CD4-positive, alpha-beta T cell treated with Interleukin-4 for 1 hour (primary cell): Measurements from ENCODE around the gene YEATS2.
"Not testable (repeated sequence)": the region's sequence is repeated elsewhere in the genome, so short reads cannot be mapped to it uniquely, and the experiment has no call there.

Experiments
- DNase-seq, 2 donors: peaks; one replicate each; pipeline ENCODE4 v3.0.0-alpha.2; 2020 to 2022

Gene YEATS2

DNA sequence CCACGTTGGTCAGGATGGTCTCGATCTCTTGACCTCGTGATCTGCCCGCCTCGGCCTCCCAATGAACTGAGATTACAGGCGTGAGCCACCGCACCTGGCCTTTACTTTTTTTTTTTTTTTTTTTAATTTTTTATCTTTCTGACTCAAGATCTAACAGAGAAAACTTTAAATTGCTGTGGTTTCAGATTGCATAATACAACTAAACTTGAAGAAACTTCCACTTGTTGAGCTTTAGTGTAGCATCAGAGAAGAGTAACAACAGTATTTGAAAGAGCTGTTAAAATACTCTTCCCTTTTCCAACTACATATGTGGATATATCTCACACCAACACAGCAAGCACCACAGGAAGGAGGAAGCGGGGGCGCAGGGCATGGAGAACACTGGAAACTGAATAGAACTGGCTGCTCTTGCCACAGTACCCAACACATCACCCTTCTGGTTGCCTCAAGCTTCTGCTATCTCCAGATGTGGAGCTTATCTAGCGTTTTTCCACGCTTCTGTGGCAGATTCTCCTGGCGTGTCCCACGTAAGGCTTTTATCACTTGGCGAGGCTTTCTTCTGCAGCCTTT lies 82.4 kb downstream of the YEATS2 start:
- DNase-seq, result no peak

DNA sequence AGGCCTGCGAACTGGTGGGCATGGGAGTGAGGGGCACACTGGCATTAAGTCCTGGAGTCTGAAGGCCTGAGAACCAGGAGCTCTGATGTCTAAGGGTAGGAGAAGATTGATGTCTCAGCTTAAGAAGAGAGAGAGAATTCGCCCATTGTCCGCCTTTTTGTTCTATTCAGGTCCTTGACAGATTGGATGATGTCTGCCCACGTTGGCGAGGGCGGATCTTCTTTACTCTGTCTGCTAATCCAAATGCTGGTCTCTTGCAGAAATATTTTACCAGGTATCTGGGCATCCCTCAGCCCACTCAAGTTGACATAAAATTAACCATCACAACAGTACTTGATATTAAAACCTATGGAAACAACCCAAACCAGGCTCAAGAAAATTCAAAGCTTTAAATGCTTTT lies 83.6 kb downstream of the YEATS2 start:
- DNase-seq, result no peak

DNA sequence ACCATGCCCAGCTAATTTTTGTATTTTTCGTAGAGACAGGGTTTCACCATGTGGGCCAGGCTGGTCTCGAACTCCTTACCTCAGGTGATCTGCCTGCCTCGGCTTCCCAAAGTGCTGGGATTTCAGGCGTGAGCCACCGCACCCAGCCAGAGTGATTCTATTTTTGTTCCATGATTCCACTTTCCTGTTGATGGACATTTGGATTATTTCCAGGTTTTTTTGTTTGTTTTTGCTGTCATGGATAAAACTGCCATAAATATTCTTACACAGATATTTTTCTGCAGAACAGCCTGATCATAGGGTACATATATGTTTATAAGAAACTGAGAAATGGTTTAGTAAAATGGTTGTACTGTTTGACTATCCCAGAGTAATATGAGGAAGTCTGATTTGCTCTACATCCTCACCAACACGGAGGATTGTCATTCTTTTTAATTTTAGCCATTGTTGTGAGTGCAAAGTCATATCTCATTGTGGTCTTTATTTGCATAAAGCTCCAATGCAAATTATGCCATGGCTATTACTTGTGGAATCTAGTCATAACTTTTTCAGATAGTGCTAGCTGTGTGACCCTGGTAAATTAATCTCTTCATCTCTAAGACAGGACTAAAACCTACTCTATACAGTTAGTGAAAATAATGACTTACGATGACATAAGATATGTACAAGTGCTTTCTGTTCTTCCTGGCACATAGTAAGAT lies 85.1 kb downstream of the YEATS2 start:
- DNase-seq, result no peak

DNA sequence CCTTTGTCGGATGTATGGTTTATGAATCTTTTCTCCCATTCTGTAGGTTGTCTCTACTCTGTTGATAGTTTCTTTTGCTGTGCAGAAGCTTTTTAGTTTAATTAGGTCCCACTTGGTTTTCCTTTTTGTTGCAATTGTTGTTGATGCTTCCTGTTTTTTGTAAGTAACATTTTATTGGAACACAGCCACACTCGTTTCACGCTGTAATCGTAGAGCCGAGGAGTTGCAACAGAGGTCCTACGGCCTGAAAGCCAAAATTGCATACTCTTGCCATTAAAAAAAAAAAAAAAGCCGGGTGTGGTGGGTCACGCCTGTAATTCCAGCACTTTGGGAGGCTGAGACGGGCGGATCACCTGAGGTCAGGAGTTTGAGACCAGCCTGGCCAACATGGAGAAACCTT lies 86.9 kb downstream of the YEATS2 start:
- not testable (repeated sequence) for DNase-seq

DNA sequence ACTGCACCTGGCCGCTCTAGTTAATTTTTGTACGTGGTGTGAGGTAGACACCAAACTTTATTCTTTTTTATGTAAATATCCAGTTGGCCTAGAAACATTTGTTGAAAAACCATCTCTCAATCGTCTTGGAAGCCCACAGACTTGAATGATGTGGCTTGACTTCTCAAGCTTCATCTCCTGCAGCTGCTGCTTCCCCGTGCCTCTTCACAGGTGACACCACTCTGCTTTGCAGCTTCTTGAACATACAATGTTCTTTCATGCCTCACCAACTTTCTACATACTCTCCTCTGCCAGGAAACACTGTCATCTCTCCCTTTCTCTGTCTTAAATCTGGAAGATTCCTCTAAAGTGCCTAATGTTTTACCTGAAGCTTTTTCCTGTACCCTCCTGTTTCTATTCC lies 92.2 kb downstream of the YEATS2 start:
- DNase-seq, result no peak

DNA sequence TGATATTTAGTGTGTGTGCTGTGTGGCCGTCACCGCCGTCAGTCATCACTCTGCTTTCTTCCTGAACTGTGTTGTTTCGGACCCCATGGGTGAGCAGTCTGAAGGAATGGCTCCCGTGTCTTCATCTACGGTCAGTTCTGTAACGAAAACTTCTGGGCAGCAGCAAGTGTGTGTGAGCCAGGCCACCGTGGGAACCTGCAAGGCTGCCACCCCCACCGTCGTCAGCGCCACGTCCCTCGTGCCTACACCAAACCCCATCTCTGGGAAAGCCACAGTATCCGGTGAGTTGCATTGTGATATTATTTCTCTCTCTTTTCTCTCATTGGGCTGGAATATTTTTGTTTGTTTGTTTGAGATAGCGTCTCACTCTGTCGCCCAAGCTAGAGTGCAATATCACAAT lies 93.1 kb downstream of the YEATS2 start:
- no peak for DNase-seq

DNA sequence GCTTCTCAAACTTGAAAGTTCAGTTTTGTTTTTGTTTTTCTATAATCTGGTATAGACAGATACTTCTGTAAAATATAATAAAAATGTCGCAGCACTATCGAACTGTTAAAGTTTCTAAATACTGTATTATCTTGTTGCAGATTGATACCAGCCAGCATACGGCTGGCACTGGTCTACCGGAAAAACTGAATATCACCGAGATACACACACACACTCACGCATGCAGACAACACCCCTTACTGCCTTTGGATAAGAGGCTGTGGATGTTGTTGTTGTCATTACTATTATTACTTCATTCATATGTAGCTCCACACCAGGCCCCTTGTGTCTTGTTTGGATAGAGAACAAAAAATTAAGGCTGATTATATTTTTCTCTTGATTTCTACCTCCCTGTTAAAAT lies 95.4 kb downstream of the YEATS2 start:
- DNase-seq, result no peak

DNA sequence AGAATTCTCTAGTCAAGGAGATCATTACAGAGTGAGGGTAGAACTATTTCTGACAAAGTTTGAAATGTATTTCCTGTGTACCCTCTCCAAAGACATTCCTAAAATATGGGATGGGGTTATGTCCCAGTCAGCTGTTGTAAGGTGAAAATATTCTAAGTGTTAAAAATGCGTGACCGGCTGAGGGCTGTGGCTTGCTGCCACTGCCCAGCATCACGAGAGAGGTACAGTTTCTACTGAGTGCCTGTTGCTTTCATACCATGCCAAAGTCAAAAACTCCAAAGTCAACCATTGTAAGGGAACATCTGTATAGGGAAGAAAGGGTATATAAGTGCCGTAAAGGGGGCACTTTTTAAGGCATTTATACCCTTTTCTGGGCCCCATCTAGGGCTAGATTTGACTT lies 96.9 kb downstream of the YEATS2 start:
- no peak for DNase-seq

DNA sequence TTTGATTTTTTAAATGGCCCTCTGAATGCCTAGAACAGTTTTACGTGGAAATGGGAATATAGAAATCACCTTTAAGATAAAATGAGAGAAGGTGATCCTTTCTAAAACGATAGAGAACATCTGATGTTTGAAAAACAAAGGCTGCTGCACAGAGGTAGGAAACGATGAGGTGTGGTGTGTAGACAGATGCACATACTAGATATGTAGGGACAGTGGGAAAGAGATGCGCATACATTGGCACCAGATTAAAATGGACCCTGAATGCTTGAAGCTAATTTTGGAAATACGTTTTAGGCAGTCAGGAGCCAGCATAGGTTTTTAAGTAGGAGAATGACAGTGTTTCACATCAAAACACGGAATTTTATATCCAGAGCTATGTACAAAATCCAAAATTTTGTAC lies 98.8 kb downstream of the YEATS2 start:
- no peak for DNase-seq

DNA sequence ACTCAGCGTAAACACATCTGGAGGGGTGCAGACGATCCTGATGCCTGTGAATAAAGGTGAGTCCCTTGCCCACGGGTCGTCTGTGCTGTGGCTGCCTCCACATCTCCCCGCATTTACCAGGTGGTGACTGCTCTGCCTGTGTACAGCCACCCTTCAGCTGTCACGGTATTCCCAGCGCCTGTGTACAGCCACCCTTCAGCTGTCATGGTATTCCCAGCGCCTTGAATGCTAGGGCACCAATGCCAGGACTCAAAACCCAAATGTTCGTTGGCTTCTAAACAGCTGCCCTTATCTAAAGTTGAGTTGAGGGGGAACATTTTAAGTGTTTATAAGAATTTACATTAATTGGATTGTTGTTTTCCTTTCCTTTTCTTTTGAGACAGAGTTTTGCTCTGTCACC lies 100.4 kb downstream of the YEATS2 start:
- no peak for DNase-seq

DNA sequence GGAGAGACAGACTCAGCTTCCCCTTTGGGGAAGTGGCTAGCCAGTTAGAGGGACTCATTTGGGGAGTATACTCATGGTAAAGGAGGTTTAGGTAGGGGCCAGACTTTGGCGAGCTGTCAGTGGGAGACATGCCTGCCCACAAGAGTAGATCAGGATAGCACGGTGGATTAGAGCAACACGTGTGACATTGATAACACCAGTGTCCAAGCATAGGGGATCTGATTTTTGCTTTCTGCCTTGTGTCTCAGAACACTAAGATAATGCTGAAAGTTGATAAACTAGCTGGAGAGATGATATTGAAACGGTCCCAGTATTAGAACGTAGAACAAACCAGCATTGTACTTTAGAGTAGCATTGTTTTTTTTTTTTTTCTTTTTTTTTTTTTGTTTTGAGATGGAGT lies 101.9 kb downstream of the YEATS2 start:
- no peak for DNase-seq

DNA sequence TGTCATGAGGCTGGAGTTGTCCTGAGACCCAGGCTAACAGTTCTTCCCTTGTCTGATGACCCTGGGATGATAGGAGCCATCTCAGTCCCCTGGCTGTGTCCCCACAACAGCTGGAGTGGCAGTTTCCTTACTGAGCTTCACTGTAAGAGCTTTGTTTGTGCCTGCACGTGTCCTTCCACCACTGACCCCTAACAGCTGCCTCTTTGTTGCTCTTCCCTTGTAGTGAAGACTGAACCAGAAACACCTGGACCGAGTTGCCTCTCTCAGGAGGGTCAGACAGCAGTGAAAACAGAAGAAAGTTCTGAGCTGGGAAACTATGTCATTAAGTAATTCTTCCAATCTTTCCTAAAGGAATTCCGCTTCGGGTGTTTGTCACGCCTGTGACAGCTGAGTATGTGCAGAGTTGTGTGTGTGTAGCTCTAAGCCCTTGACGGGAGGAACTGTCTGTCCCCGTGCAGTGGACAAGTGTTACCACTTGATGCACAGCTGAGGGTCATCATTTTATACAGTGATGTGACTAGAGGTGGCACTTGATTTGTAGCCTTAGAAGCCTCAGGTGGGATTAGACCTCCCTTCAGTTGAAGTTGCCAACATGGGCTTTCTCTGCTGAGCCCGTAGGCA lies 102.8 kb downstream of the YEATS2 start:
- no peak for DNase-seq

DNA sequence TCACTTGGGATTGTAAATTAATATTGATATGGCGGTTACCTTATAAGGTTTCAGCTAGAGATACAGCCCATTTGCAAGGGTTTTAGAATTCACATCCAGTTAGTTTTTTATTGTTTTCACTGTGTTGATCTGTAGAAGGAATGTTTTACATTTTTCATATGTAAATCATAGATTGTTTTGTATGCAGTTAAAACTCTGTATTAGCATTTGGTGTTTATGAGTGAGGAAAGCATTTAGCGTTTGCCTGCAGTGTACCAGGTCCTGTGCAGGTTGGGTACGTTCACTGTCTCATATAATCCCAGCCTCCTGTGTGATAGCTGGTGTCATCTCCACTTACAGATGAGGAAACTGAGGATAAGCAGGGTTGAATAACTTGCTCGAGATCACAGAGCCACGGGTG lies 104.0 kb downstream of the YEATS2 start:
- no peak for DNase-seq

DNA sequence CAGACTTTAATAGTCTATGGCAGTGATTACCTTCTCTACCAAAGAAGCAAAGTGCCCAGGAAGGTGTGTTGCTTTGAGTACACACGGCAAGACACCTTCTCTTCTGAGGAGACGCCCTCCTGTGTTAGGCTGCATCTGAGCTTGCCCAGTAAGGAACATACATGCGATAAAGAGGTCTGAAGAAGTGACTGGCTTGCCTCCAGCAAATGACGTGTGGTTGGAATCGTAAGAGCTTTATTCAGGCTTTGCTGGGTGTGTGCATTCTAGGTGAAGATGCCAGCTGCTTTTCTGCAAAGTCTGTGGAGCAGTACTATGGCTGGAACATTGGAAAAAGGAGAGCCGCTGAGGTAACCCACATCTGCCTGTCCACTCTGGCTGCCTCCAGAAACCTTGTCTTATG lies 105.4 kb downstream of the YEATS2 start:
- DNase-seq, result no peak

DNA sequence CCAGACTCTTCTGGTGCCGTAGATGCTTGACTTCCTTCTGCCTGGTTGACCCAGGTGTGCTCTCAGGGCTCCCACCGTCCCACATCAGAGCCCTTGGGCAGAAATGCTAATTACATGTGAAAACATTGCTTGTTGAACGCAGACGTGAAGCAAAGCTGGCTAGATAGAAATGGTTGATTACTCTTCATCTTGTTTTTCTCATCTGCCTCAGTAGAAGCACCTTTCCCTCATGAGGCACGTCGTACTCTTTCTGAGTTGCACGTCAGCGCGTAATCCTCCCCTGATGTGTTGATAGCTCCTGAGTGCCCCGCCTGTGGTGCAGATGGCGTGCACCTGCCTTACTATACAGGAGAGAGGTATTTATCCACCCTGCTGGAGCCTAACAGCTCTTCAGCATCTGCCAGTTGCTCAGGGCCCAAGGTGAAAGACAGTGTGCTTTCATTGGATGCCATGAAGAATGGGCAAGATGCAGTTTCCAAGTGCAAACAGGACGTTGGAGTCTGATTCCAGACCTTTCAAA lies 109.7 kb downstream of the YEATS2 start:
- DNase-seq, result no peak

DNA sequence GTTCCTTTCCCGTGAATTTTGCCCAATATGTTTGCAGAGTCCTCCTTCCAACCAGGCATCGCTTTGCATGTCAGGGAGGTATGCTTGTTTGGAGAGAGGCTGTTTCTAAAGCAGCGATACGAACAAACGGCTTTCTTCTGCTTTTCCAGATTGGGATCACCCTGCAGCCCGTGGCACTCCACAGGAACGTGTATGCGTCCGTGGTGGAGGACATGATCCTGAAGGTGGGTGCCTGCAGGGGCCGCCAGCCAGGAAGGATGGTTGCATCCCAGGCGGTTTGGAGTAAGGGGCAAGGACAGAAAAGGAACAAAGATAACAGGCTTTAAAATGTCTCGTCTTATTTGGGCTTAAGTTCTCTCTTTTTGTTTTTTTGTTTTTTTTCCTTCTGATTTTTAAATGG lies 110.3 kb downstream of the YEATS2 start:
- DNase-seq, result no peak

DNA sequence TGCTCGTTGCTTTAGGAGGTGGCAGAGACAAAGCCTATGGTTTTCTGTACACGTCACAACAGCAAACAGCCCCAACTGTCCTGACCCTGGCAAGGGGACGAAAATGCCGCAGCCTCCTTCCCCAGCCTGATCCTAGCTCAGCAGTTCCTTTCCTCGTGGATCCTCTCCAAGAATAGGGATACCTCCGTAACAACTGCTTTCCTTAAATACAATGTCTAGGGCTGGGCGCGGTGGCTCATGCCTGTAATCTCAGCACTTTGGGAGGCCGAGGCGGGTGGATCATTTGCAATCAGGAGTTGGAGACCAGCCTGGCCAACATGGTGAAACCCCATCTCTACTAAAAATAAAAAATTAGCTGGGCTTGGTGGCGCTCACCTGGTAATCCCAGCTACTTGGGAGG lies 110.8 kb downstream of the YEATS2 start:
- no peak for DNase-seq

DNA sequence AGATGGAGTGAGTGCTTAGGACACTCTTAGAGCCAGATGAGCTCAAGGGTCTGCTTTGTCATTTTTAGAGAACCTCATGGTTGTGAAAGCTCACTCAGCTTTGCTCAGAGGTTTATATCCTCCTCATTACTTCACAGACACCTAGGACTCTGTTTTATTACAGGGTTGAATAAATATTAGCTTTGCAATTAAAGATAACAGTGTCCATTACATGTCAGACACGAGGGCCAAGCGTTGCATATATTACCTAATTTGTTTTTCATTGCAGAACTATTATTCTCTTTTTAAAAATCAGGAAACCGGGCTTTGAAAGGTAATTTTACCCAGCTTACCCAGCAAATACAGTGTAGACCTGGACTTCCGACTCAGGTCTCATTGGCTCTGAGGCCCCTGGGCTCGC lies 111.7 kb downstream of the YEATS2 start:
- no peak for DNase-seq

DNA sequence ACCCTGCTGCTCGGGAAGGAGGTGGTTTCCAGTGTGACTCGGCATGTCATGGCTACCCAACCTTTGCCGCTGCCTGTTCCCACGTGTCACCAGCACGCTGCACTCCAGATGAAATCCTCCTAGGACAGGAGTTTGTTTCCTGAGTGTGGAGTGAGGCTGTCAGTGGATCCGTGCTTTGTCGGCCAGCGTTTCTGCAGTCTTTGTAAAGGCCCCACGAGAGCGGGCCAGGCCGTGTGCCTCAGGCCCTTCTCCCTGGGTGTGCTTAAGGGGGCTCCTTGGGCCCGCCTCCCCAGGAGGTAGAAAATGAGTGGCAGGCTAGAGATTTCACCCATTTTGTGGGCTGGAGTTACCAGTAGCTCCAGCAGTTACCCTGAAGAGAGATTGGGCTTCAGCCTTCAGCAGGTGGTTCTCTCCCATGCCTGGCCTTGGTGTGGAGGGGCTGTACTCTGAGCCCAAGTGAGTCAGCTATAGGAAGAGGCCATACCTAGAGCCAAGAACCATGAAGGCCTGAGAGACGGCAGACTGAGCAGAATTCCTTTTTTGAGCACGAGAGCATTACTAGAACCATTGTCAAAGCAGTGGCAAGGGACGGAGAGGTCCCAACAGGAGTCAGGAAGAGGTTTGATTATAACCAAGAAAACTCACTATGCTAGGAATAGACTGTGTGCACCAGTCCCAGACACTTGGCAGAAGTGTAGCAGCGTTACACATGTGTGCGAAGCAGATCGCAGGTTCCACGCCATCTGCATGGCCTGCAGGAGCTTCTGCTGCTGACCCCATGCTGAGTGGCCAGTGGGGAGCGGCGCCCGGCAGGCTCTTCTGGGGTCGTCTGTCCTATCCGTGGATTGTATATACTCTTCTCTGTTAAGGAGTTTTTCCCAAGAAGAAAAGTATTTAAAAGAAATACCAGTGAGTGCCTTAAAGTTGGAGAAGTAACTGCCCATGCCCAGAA lies 113.3 kb downstream of the YEATS2 start:
- no peak for DNase-seq

DNA sequence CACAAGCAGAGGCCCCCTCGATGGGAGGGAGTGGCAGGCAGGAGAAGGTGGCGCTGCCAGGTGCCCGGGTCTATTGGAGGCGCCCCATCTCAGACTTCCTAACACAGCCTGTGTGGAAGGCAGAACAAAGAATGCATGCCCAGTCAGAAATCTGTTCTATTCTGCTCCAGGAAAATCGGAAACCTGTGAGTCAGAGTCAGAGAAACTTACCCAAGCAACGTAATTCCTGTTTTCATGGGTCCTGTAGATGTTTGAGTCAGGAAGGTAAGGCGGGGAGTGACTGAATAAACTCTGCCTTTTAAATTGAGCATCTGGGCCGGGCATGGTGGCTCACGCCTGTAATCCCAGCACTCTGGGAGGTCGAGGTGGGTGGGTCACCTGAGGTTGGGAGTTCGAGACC lies 114.0 kb downstream of the YEATS2 start:
- no peak for DNase-seq

DNA sequence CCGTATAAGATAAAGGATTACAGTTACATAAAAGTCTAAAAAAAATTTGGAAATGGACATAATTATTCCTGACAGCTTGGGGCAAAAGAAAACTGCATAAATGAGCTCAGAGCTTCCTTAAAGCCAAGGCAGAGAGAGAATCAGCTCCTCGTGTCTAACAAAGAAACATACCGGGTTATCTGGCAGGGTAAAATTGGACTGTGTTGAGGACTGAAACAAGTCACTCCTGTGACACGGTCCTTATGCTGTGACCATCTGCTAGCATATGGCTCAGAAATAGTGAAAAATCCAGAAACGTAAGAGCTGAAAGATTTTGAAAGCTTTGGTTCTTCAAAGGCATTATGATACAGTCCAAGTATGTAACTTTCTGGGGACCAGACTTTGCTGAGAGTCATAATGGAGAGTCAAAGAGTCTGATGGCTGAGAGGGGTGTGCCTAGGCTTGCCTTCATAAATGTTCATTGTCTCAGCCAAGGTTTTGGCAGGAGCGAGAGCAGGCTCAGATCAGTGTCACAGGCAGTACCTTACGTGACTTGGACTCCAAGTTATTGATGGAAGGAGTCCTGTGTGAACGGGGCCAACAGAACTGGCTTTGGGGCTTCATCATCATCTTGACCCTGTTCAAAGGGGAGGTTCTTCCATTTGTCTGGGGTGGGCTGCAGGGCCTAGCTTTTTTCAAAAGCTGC lies 115.3 kb downstream of the YEATS2 start:
- no peak for DNase-seq

DNA sequence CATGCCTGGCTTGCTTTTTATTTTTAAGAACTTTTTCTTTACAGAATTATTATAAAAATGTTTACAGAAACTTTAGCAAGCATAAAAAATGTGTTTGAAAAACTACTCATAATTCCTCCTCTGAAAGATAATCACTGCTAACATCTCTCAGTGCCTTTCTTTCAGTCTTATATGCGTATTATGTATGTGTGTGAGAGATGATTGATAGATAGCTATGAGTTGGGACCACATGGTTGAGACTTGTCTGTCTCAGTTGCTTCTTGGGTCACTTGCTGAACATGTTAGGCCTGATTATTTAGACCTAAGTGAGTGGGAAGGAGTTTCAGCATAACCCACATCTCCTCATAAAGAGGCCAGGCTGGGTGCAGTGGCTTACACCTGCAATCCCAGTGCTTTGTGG lies 116.6 kb downstream of the YEATS2 start:
- no peak for DNase-seq

DNA sequence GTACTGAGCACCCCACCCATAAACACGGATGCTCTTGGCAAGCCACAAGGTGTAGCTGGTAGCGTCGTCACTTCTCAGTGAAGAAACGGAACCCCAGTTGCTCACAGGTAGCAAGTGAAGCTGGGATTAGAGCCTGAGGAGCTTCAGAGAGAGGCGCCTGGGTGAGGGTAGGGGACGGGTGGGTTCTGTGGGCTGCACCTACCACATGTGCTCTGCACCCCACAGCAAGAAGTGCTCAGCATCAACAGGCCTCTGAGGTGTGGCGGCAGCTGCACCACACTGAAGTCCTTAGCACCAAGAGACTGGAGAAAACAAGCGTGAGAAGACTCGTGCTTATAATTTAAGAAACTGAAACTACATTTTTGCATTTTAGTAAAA lies 118.0 kb downstream of the YEATS2 start:
- no peak for DNase-seq
